K562 (cell line): ENCODE data around the gene CDC26. TPM values are rescaled to one million over a fixed set of nuclear protein-coding genes. Genes with fewer than 3 reads are reported as not detected.

Experiments
- ATAC-seq: fragments of 200-7000 bp; cut with Tn5 transposase; 3 replicates; pipeline ENCODE4 v1.9.1; 2020; ENCODE audit warnings: moderate library complexity
- BruUV-seq: library from RNA; stranded (reverse); fragments of 400-500 nt; replicated peaks from 2 replicates; lab custom pipeline; 2021; lab: Mats Ljungman, UMichigan
- CTCF ChIA-PET: fragments of 300-600 bp; formaldehyde crosslinking; extraction: SDS; loops from one replicate; lab custom pipeline; 2021; ENCODE audit warnings: low intra/inter-chr PET ratio; lab: Yijun Ruan, JAX
- POLR2A ChIA-PET: fragments of 300-600, 350-650 bp; sonication (Branson Sonifier 250); formaldehyde crosslinking; extraction: SDS; loops from one replicate; lab custom pipeline; 2021; ENCODE audit warnings: antibody characterized with exemption, inconsistent platforms; lab: Yijun Ruan, JAX
- DNase-seq, 4 experiments: peaks; one replicate each; pipeline versions ENCODE4 v3.0.0 to v3.0.0-alpha.2; 2011 to 2018; ENCODE audit warnings: low spot score in 3 of 4, mixed read lengths in 3 of 4; ENCODE audit errors: extremely low read depth in 1 of 4
- FAIRE-seq: peaks from 2 replicates; lab custom pipeline; 2011; peaks lifted over from hg19 to GRCh38; lab: Jason Lieb, UNC
- H2AFZ ChIP-seq: 2 replicates; pipeline ENCODE4 v1.6.0; 2011; ENCODE audit warnings: low read depth, low read length, control low read depth, inconsistent platforms
- H3K27ac ChIP-seq: fragments of 200-600 bp; 3 replicates; pipeline ENCODE4 v1.8.0; 2011; ENCODE audit warnings: low read depth, mild to moderate bottlenecking, control low read depth, inconsistent platforms, low read length, moderate library complexity, mixed read lengths; ENCODE audit errors: extremely low read depth
- H3K27me3 ChIP-seq, 2 experiments: fragments of 300-600 bp in 1 of 2; 2 replicates in 1 of 2; 3 replicates in 1 of 2; pipeline versions ENCODE4 v1.6.0 to v1.8.0; 2011; ENCODE audit warnings: inconsistent platforms in 2 of 2, low read length in 2 of 2, mild to moderate bottlenecking in 1 of 2, mixed read lengths in 1 of 2, moderate library complexity in 1 of 2; ENCODE audit not compliant: control insufficient read depth in 2 of 2, insufficient read depth in 2 of 2
- H3K36me3 ChIP-seq: fragments of 300-600 bp; 3 replicates; pipeline ENCODE4 v1.8.0; 2011; ENCODE audit warnings: mild to moderate bottlenecking, low read length, inconsistent platforms; ENCODE audit not compliant: control insufficient read depth, insufficient read depth
- H3K4me1 ChIP-seq, 2 experiments: fragments of 200-600 bp in 1 of 2; replicated peaks in 1 of 2; 2 replicates in 1 of 2; 3 replicates in 1 of 2; pipeline versions ENCODE4 v1.5.1 to v1.8.0; 2011; ENCODE audit warnings: inconsistent platforms in 2 of 2, low read length in 2 of 2, mild to moderate bottlenecking in 1 of 2, mixed read lengths in 1 of 2, moderate library complexity in 1 of 2; ENCODE audit not compliant: control insufficient read depth in 2 of 2, insufficient read depth in 2 of 2
- H3K4me2 ChIP-seq: 2 replicates; pipeline ENCODE4 v1.6.1; 2011; ENCODE audit warnings: low read length, control low read depth, inconsistent platforms, mixed read lengths; ENCODE audit not compliant: insufficient read depth
- H3K4me3 ChIP-seq: fragments of 200-600 bp; sonication (generic), shearing (Covaris generic); 2 replicates; pipeline ENCODE4 v1.5.1; 2016; ENCODE audit warnings: control low read depth, inconsistent platforms
- H3K79me2 ChIP-seq: fragments of 200-600 bp; 3 replicates; pipeline ENCODE4 v1.8.0; 2011; ENCODE audit warnings: low read length, inconsistent platforms; ENCODE audit not compliant: control insufficient read depth, insufficient read depth
- H3K9ac ChIP-seq, 2 experiments: 2 replicates each; pipeline versions ENCODE4 v1.6.0 to v1.6.1; 2011; ENCODE audit warnings: low read depth in 2 of 2, low read length in 2 of 2, control low read depth in 1 of 2, inconsistent platforms in 1 of 2, mild to moderate bottlenecking in 1 of 2, mixed read lengths in 1 of 2; ENCODE audit not compliant: insufficient read depth in 1 of 2
- H3K9me1 ChIP-seq: one replicate; pipeline ENCODE4 v1.6.0; 2011; ENCODE audit warnings: inconsistent platforms, mild to moderate bottlenecking, low read length, moderate library complexity; ENCODE audit not compliant: control insufficient read depth, insufficient read depth
- H3K9me3 ChIP-seq: replicated peaks from 2 replicates; pipeline ENCODE4 v1.5.1; 2011; ENCODE audit warnings: low read depth, low read length, inconsistent platforms; ENCODE audit not compliant: control insufficient read depth, insufficient read depth
- H4K20me1 ChIP-seq: replicated peaks from 2 replicates; pipeline ENCODE4 v1.6.1; 2011; ENCODE audit warnings: low read length, inconsistent platforms, mixed read lengths; ENCODE audit not compliant: control insufficient read depth, insufficient read depth
- AFF4 ChIP-seq: sonication (generic); formaldehyde crosslinking; IDR thresholded peaks from 2 replicates; pipeline ENCODE4 v1.8.0; 2023; ENCODE audit warnings: mild to moderate bottlenecking, missing genetic modification reagents
- ATF6 ChIP-seq: sonication (generic); formaldehyde crosslinking; IDR thresholded peaks from 2 replicates; pipeline ENCODE4 v1.4.0; 2020; ENCODE audit warnings: mild to moderate bottlenecking, missing genetic modification reagents
- CEBPG ChIP-seq, 3 experiments: fragments of 200-800 bp in 1 of 3; sonication (Bioruptor generic) in 1 of 3; sonication (generic) in 1 of 3; formaldehyde crosslinking in 1 of 3; IDR thresholded peaks in 2 of 3; conservative IDR thresholded peaks in 1 of 3; 2 replicates each; pipeline versions ENCODE4 v1.6.1 to v1.8.0; 2016 to 2022; ENCODE audit warnings: missing compliant biosample characterization in 2 of 3, missing genetic modification characterization in 2 of 3, mild to moderate bottlenecking in 1 of 3, missing genetic modification reagents in 1 of 3
- ELF1 ChIP-seq: fragments of 200-800 bp; sonication (Bioruptor generic); IDR thresholded peaks from 2 replicates; pipeline ENCODE4 v1.6.1; 2016; ENCODE audit warnings: missing genetic modification characterization, missing compliant biosample characterization
- FOSL1 ChIP-seq: fragments of 200-800 bp; sonication (Bioruptor generic); conservative IDR thresholded peaks from 2 replicates; pipeline ENCODE4 v1.6.1; 2016; ENCODE audit warnings: missing genetic modification characterization, missing compliant biosample characterization
- GATA2 ChIP-seq: sonication (generic); formaldehyde crosslinking; IDR thresholded peaks from 2 replicates; pipeline ENCODE4 v1.4.0; 2020; ENCODE audit warnings: mild to moderate bottlenecking, missing genetic modification reagents
- HDAC2 ChIP-seq: fragments of 450-650 bp; IDR thresholded peaks from 2 replicates; pipeline ENCODE4 v1.6.1; 2016; ENCODE audit warnings: mild to moderate bottlenecking
- NCOR1 ChIP-seq: fragments of 450-650 bp; IDR thresholded peaks from 2 replicates; pipeline ENCODE4 v1.6.1; 2016; ENCODE audit warnings: mild to moderate bottlenecking, moderate library complexity
- PRPF4 ChIP-seq: fragments of 200-400 bp; formaldehyde crosslinking; IDR thresholded peaks from one replicate; pipeline ENCODE4 v1.6.1; 2017; ENCODE audit warnings: low read length, low read depth, mild to moderate bottlenecking; ENCODE audit not compliant: insufficient read depth, poor library complexity, severe bottlenecking
- THRB ChIP-seq: fragments of 450-650 bp; formaldehyde crosslinking; conservative IDR thresholded peaks from 2 replicates; pipeline ENCODE4 v1.4.0; 2022; ENCODE audit warnings: mild to moderate bottlenecking, missing genetic modification characterization
- ZFX ChIP-seq: sonication (generic); formaldehyde crosslinking; IDR thresholded peaks from 2 replicates; pipeline ENCODE4 v1.8.0; 2022; ENCODE audit warnings: mild to moderate bottlenecking, missing genetic modification reagents, moderate library complexity
- ZNF408 ChIP-seq: fragments of 250-450 bp; sonication (Bioruptor Pico); IDR thresholded peaks from 2 replicates; pipeline ENCODE4 v1.4.0; 2020; ENCODE audit warnings: low read depth, mild to moderate bottlenecking, moderate library complexity
- WGBS: fragments of 100-300 bp; shearing (Covaris generic); methylation state at CpG from one replicate; pipeline ENCODE4 v1.1.6; 2016; ENCODE audit warnings: low coverage, mixed read lengths; ENCODE audit not compliant: insufficient coverage; ENCODE audit errors: missing lambda C conversion rate; 5-methylcytosine and 5-hydroxymethylcytosine counted together
- in situ Hi-C: fragments of 300-500 bp; cut with MboI; formaldehyde crosslinking; loops from 4 replicates; pipeline ENCODE4 v1.15.0; 2018; ENCODE audit warnings: inconsistent platforms, mixed read lengths
- intact Hi-C: fragments of 100-400 bp; cut with micrococcal nuclease; formaldehyde crosslinking; loops from 2 replicates; pipeline ENCODE4 v1.14.2; 2022
- polyA plus RNA-seq, 8 experiments: library from polyadenylated mRNA; depleted of rRNA in 4 of 8; stranded (reverse) in 5 of 8; unstranded in 3 of 8; fragments of >200 nt; fragmentation: Nextera tagmentation in 2 of 8; fragmentation: Illumina TruSeq in 1 of 8; extraction: Ambion mirVana in 2 of 8; extraction: Trizol in 1 of 8; gene quantifications; 2 replicates each; pipeline versions ENCODE4 v1.2.1 to v1.2.3, GENCODE V29; 2011 to 2014; ENCODE audit warnings: inconsistent platforms in 1 of 8, missing spikeins in 1 of 8
- total RNA-seq, 7 experiments: library from RNA; depleted of rRNA in 6 of 7; stranded (reverse); fragments of >200 nt in 6 of 7; fragmentation: Illumina TruSeq in 2 of 7; extraction: Trizol in 2 of 7; gene quantifications; 2 replicates each; pipeline versions ENCODE4 v1.2.1 to v1.2.3, GENCODE V29; 2011 to 2021; ENCODE audit warnings: low replicate concordance in 1 of 7

CDC26 gene
- total and polyA plus RNA-seq, 9 of the 15 experiments (the other 6 are each of a cell fraction or from before 2014, with no cell fraction given), result 33.0 to 147 (median 60.0) TPM

GRCh38 chr9:113261917-113262671 lies 13.3 kb downstream of the CDC26 start:
- H3K36me3 ChIP-seq, result peaks cover 57% of the 10 kb centered on the region; the same call in 2 of the 3 replicates
- no peak for FAIRE-seq
- no peak for ATAC-seq
- H3K9me1 ChIP-seq, result no peaks in the 10 kb centered on the region
- H3K4me2 ChIP-seq, result no peak overlapping the region
- no TSS peak for BruUV-seq
- no peaks in the 10 kb centered on the region for H3K27me3 ChIP-seq
- H3K4me3 ChIP-seq, result no peak overlapping the region
- no peaks in the 10 kb centered on the region for H3K79me2 ChIP-seq
- CTCF ChIA-PET, result no interaction called here
- 50% methylated on average over 1 of the region's 1 CpG for WGBS
- no peaks in the 10 kb centered on the region for H3K4me1 ChIP-seq
- intact Hi-C loops (no loop called here), in situ Hi-C loops (no loop called here)
- POLR2A ChIA-PET, result interaction anchor here (0.5 to 1.5 kb wide), 3 partner anchors 8 to 1252 kb away, joined by 3 to 5 read pairs (median 3); no protein-coding TSS in a partner anchor
- no peak overlapping the region for H3K9ac ChIP-seq
- DNase-seq, result no peak
- H3K9me3 ChIP-seq, result no peaks in the 10 kb centered on the region
- no peak overlapping the region for H3K27ac ChIP-seq
- no peaks in the 10 kb centered on the region for H4K20me1 ChIP-seq
- no peak overlapping the region for H2AFZ ChIP-seq
- TF ChIP-seq FOSL1, result no peak
- TF ChIP-seq AFF4 (CRISPR knock-in tag), result no peak
- TF ChIP-seq ZFX (CRISPR knock-in tag), result no peak
- no peak for TF ChIP-seq NCOR1
- no peak for TF ChIP-seq ATF6 (CRISPR knock-in tag)
- no peak for TF ChIP-seq ZNF408 (CRISPR knock-in tag)
- TF ChIP-seq HDAC2, result no peak
- no peak for TF ChIP-seq CEBPG (CRISPR knock-in tag; IDR thresholded peaks at IDR 0.05)
- TF ChIP-seq CEBPG (tag; conservative IDR thresholded peaks at IDR 0.05 in 1 of 2, IDR thresholded peaks at IDR 0.05 in 1 of 2), result no peak
- no peak for TF ChIP-seq PRPF4
- TF ChIP-seq THRB, result no peak
- TF ChIP-seq GATA2, result no peak
- no peak for TF ChIP-seq ELF1 (tag)
